Urothelium cell line (cell line): ENCODE results near the gene COPZ1.

ENCODE experiments used
- DNase-seq: peaks from one replicate; pipeline ENCODE4 v3.0.0; 2011; ENCODE audit warnings: low spot score, mixed read lengths
- FAIRE-seq: peaks from 2 replicates; lab custom pipeline; 2011; peaks lifted over from hg19 to GRCh38; lab: Jason Lieb, UNC

The COPZ1 gene

DNA sequence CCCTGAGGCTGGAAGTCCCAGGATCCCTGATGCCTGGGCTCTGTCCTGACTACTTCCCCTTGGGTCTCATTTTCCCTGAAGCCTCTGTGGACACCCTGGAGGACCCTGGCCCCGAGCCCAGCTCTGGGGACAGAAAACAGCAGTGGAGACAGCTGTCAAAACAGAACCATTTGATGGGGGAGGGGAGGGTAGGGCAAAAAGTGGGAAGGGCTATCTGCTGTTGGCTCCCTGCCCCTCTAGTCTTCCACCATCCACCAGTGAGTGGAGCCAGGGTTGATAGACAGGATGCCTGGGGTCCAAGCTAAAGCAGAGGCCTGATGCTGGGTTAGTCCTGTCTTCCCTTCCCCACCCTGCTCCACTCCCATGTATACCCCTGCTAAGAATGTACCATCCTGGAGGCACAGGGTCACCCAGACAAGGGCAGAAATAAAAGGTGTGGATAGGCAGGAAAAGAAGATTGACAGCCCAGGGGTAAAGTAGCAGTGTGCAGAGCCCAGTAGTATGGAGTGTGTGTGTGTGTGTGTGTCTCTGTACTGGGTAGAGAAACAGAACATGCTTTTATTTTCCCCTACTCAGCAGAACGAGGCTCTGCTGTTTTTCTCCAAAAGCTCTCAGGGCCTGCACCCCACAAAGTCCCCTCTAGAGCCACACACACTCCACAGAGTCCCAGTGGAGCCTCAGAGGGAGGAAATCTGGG, 49.8 kb downstream of the COPZ1 start:
- DNase-seq: no peak
- no peak for FAIRE-seq

DNA sequence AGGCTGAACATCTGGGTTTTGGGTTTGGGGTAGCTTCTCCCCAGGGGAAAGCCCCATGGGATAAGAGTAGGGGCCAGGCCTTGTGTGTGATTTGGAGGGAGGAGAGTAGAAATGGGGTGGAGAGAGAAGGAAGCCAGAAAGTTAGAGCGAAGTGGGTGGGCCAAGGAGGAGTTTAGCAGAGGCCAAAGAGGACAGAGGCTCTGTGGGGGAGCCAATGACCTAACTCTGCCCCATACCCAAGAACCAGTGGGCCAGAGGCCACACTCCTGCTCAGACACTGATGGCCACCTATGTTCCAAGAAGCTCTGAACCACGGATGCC, 50.3 kb downstream of the COPZ1 start:
- DNase-seq (no peak), FAIRE-seq (no peak)

DNA sequence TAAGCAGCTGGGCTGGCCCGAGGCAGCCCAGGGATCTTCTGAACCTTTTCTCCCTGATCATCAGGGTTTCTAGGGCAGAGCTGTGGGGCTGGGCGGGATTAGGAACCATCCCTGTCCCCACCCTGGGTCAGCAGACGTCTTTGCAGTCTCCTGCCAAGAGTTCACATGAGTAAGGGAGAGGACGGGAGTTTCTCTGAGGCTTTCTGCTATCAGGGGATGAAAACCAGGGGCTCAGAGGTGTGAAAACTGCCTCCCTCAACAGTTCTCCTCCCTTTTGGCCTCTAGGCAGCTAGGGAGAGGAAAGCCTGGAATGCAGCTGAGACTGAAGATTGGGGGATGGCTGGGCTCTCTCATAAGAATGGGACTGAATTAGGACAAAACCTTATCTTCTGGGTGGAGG, 51.7 kb downstream of the COPZ1 start:
- DNase-seq (no peak), FAIRE-seq (no peak)

DNA sequence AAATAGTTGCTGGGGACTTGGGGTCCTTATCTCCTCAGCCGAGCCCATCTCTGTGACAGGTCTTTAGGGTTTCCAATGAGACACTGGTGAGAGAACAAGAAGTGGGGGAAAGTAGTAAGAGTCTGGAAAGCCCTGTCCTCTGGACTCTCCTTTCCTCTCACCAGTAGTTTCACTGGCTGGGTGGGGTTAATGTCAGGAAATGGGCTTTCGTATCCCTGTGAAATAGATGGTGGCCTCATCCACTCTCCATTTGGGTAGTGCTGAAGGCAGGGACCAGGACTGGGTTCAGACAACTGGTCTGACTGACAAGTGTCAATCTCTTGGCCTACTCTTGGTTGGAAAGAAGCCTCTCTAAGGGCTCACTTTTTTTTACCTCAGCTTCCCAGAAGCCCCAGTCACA, 52.1 kb downstream of the COPZ1 start:
- FAIRE-seq: no peak
- DNase-seq: no peak

- FAIRE-seq: no peak
- no peak for DNase-seq
Measured at GRCh38 chr12:54377797-54378515, 53.0 kb downstream of the COPZ1 start.

- FAIRE-seq: no peak
- peak; percentile 92 for DNase-seq
Measured at GRCh38 chr12:54378796-54379397, 54.0 kb downstream of the COPZ1 start.

GRCh38 chr12:54379398-54380201, 54.7 kb downstream of the COPZ1 start:
- FAIRE-seq (no peak), DNase-seq (peak; percentile 94)

DNA sequence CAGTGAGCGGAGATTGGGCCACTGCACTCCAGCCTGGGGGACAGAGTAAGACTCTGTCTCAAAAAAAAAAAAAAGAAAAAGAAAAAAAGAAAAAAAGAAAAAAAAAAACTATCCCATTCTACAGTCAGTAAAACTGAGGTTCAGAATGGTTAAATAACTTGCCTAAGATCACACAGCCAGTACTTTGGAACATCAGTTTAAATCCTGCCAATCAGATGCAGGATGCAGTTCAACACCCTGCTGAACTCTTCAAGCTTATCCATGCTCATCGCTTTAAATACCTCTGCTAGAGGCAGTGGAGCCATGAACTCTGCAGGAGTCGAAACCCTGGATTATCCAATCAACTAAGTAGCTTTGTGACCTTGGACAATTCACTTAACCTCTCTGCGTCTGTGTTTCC, 56.2 kb downstream of the COPZ1 start:
- DNase-seq (no peak), FAIRE-seq (no peak)

DNA sequence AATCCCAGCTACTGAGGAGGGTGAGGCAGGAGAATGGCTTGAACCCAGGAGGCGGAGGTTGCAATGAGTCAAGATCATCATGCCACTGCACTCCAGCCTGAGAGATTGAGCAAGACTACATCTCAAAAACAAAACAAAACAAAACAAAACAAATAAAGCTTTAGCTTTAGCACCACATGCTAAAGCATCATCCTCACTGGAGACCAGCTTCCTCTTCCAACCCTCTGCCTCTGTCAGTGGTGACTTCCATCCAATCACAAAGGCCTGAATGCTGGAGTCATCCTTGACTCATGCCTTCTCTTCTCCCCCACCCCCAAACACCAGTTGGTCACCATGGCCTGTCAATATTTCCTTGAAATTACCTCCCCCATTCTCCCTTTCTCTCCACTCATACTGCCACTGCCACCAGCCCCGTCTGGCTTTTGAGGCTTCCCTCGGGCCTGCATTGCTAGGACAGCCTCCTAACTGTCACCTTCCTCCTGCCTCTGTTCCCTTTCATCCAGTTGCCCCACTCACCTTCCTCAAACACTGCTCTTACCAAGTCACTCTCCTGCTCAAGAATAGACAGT, 58.2 kb downstream of the COPZ1 start:
- no peak for DNase-seq
- FAIRE-seq: no peak

- FAIRE-seq: no peak
Measured at GRCh38 chr12:54384591-54385041, 59.7 kb downstream of the COPZ1 start, which contains the start of gene ZNF385A. Gene ZNF385A (minus strand): TSS chr12:54384733. CDS start chr12:54384514, 219 bp downstream.

GRCh38 chr12:54385251-54385914, 60.5 kb downstream of the COPZ1 start:
- DNase-seq (no peak), FAIRE-seq (no peak)

More at GRCh38 chr12:54384591-54385041, 59.7 kb downstream of the COPZ1 start, which contains the start of gene ZNF385A:
- no peak for DNase-seq

GRCh38 chr12:54386403-54387113, 61.6 kb downstream of the COPZ1 start:
- no peak for FAIRE-seq

GRCh38 chr12:54387114-54387467, 62.2 kb downstream of the COPZ1 start:
- FAIRE-seq: no peak
- DNase-seq: no peak

More at GRCh38 chr12:54386403-54387113, 61.6 kb downstream of the COPZ1 start:
- no peak for DNase-seq

DNA sequence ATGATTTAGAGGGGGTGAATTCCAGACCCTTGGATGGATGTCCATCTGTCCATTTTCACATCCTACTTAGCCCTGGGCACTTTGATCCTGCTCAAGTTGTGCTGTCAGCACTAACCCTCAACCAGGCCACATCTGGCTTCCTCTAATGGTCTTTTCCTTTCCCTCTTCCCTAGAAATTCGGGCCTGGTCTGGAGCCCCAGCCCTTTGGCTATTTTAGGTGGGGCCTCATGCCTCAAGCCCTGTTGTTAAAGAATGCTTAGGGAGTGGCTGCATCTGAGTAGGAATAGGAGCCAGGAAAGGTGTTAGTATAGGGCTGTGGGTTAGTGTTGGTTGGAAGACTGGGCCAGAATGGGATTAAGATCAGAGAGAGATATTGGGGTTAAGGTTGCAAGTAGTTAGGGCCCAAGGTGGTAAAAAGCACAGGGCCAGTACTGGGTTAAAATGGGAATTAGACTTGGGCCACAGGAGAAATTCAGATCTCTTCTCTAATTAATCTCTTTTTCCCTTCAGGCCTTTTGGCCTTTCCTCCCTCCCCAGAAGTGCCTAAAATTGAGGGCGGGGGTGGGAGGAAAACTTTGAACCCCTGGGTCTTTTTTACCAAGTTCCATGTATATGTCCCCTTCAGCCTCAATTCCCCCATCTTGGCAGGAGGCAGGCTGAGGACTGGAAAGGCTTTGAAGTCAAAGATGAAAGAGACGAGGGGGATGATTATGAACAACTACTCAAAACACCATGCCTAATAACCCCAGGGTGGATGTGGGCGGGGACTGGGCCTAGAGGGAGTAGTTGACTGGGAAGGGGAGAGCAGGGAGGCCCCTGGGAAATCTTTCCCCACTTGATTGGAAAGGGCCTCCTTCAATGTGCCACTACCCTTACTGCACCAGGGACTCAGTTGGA, 63.6 kb downstream of the COPZ1 start:
- FAIRE-seq (no peak), DNase-seq (no peak)

GRCh38 chr12:54389134-54389508, 64.2 kb downstream of the COPZ1 start:
- FAIRE-seq: no peak
- no peak for DNase-seq

DNA sequence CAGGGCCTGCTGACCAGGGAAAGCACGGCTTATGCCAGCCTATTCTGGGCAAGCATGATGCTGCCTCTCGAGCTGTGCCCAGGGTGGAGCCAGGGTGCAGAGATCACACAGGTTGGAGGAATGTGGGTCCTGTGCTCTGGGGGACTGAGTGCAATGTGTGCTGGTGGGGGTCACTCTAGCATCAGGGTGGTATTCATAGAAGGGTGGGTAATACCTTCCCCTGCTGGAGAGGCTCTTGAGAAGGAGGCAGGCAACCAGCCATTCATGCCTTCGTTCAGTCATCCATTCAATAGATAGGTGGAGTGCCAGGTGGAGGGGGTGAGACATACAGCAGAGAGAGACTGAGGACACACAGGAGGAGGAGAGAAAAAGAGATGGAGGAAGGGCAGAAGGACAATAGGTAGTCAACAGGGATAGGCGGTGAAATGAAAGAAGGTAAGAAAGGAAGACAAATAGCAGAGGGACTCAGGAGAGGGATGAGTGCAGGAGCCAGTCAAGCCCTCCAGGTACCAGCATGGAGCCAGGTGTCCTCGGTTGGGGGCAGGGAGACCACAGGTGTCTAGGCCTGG, 64.8 kb downstream of the COPZ1 start:
- FAIRE-seq (no peak), DNase-seq (no peak)

GRCh38 chr12:54390176-54390667, 65.3 kb downstream of the COPZ1 start:
- no peak for DNase-seq

More at GRCh38 chr12:54390176-54390667, 65.3 kb downstream of the COPZ1 start:
- no peak for FAIRE-seq
